ENCODE results near the gene PEPD.
"Not testable (repeated sequence)": the region's sequence is repeated elsewhere in the genome, so short reads cannot be mapped to it uniquely, and the experiment has no call there.

The PEPD gene

GRCh38 chr19:33521480-33522370 lies at the start of gene PEPD:
Gene PEPD, minus strand, starts transcription at chr19:33521791. Its CDS starts 31 bp downstream, at chr19:33521760.
- DNase-seq: peak; percentile 85

- no peak for DNase-seq
Measured at GRCh38 chr19:33569821-33570220, 48.2 kb upstream of the PEPD start.

GRCh38 chr19:33568706-33569105 lies 47.1 kb upstream of the PEPD start:
- no peak for DNase-seq

- no peak for DNase-seq
Measured at GRCh38 chr19:33564836-33565338, 43.3 kb upstream of the PEPD start.

- DNase-seq: no peak
Measured at GRCh38 chr19:33562636-33563035, 41.0 kb upstream of the PEPD start.

- DNase-seq: not testable (repeated sequence)
Measured at GRCh38 chr19:33561666-33562065, 40.1 kb upstream of the PEPD start.

GRCh38 chr19:33561261-33561660 lies 39.7 kb upstream of the PEPD start:
- no peak for DNase-seq

- no peak for DNase-seq
Measured at GRCh38 chr19:33559996-33560395, 38.4 kb upstream of the PEPD start.

- DNase-seq: no peak
Measured at GRCh38 chr19:33558856-33559255, 37.3 kb upstream of the PEPD start.

GRCh38 chr19:33558151-33558550 lies 36.6 kb upstream of the PEPD start:
- DNase-seq: no peak

- DNase-seq: no peak
Measured at GRCh38 chr19:33557720-33558119, 36.1 kb upstream of the PEPD start.

- no peak for DNase-seq
Measured at GRCh38 chr19:33557196-33557595, 35.6 kb upstream of the PEPD start.

GRCh38 chr19:33556261-33556660 lies 34.7 kb upstream of the PEPD start:
- DNase-seq: no peak

GRCh38 chr19:33555726-33556125 lies 34.1 kb upstream of the PEPD start:
- DNase-seq: not testable (repeated sequence)

- no peak for DNase-seq
Measured at GRCh38 chr19:33554821-33555220, 33.2 kb upstream of the PEPD start.

- DNase-seq: no peak
Measured at GRCh38 chr19:33554391-33554790, 32.8 kb upstream of the PEPD start.

- DNase-seq: no peak
Measured at GRCh38 chr19:33553530-33554310, 32.1 kb upstream of the PEPD start.

- DNase-seq: no peak
Measured at GRCh38 chr19:33552928-33553279, 31.3 kb upstream of the PEPD start.

GRCh38 chr19:33552191-33552927 lies 30.8 kb upstream of the PEPD start:
- DNase-seq: no peak

- no peak for DNase-seq
Measured at GRCh38 chr19:33551676-33552075, 30.1 kb upstream of the PEPD start.

GRCh38 chr19:33550768-33551167 lies 29.2 kb upstream of the PEPD start:
- no peak for DNase-seq

GRCh38 chr19:33547676-33548075 lies 26.1 kb upstream of the PEPD start:
- no peak for DNase-seq

- no peak for DNase-seq
Measured at GRCh38 chr19:33546656-33547055, 25.1 kb upstream of the PEPD start.

Data from stimulated activated CD4-positive, alpha-beta T cell treated with anti-CD3 and anti-CD28 coated beads, Interleukin-4, amount 100 ng/mL, for 24 hours (primary cell).